Parathyroid adenoma (tissue), 2 donors: ENCODE results near the gene PTCHD4.

Experiments
- H2AFZ ChIP-seq: fragments of 300-600 bp; sonication (generic); one replicate; pipeline ENCODE4 v1.7.0; 2017; ENCODE audit warnings: antibody characterized with exemption, mild to moderate bottlenecking
- H3K27ac ChIP-seq: fragments of 300-600 bp; sonication (generic); one replicate; pipeline ENCODE4 v1.7.0; 2017
- H3K27me3 ChIP-seq: fragments of 300-600 bp; sonication (generic); one replicate; pipeline ENCODE4 v1.7.0; 2017; ENCODE audit warnings: low read length; ENCODE audit not compliant: control insufficient read depth, insufficient read depth
- H3K36me3 ChIP-seq: fragments of 300-600 bp; sonication (generic); one replicate; pipeline ENCODE4 v1.7.0; 2017; ENCODE audit warnings: low read length; ENCODE audit not compliant: control insufficient read depth, insufficient read depth
- H3K4me1 ChIP-seq: fragments of 300-600 bp; sonication (generic); one replicate; pipeline ENCODE4 v1.7.0; 2017; ENCODE audit warnings: control low read depth
- H3K4me2 ChIP-seq: fragments of 300-600 bp; sonication (generic); one replicate; pipeline ENCODE4 v1.7.0; 2017; ENCODE audit warnings: low read length
- H3K4me3 ChIP-seq: fragments of 300-600 bp; sonication (generic); one replicate; pipeline ENCODE4 v1.7.0; 2017; ENCODE audit warnings: low read depth, low read length
- H3K79me2 ChIP-seq: fragments of 300-600 bp; sonication (generic); one replicate; pipeline ENCODE4 v1.7.0; 2017; ENCODE audit warnings: control low read depth
- H3K9ac ChIP-seq: fragments of 300-600 bp; sonication (generic); one replicate; pipeline ENCODE4 v1.7.0; 2017; ENCODE audit warnings: mild to moderate bottlenecking
- H3K9me3 ChIP-seq: fragments of 300-600 bp; sonication (generic); one replicate; pipeline ENCODE4 v1.7.0; 2017; ENCODE audit warnings: low read length; ENCODE audit not compliant: control insufficient read depth
- CTCF ChIP-seq: fragments of 300-600 bp; sonication (generic); IDR thresholded peaks from one replicate; pipeline ENCODE4 v1.7.0; 2017; ENCODE audit warnings: antibody characterized with exemption, mild to moderate bottlenecking
- donor health status: primary hyperparathyroidism.

Gene PTCHD4

GRCh38 chr6:48090546-48090945 lies 20.5 kb downstream of the PTCHD4 start:
- Histone ChIP-seq H3K4me3 (no peak overlapping the region), H3K9ac (no peak overlapping the region), H2AFZ (no peak overlapping the region), H3K79me2 (no peaks in the 10 kb centered on the region), H3K27me3 (no peaks in the 10 kb centered on the region), H3K9me3 (no peaks in the 10 kb centered on the region), H3K4me1 (no peaks in the 10 kb centered on the region), H3K36me3 (no peaks in the 10 kb centered on the region), H3K27ac (no peak overlapping the region), H3K4me2 (no peak overlapping the region)
- no peak for TF ChIP-seq CTCF

- no peak for TF ChIP-seq CTCF
- Histone ChIP-seq H3K27me3 (no peaks in the 10 kb centered on the region), H3K9me3 (no peaks in the 10 kb centered on the region), H3K4me2 (no peak overlapping the region), H3K79me2 (no peaks in the 10 kb centered on the region), H3K4me1 (no peaks in the 10 kb centered on the region), H3K4me3 (no peak overlapping the region), H2AFZ (no peak overlapping the region), H3K9ac (no peak overlapping the region), H3K36me3 (no peaks in the 10 kb centered on the region), H3K27ac (no peak overlapping the region)
These were observed 23.5 kb downstream of the PTCHD4 start for GRCh38 chr6:48087448-48087847.

- Histone ChIP-seq H3K9ac (no peak overlapping the region), H3K4me1 (no peaks in the 10 kb centered on the region), H2AFZ (no peak overlapping the region), H3K4me2 (no peak overlapping the region), H3K9me3 (no peaks in the 10 kb centered on the region), H3K4me3 (no peak overlapping the region), H3K79me2 (no peaks in the 10 kb centered on the region), H3K27ac (no peak overlapping the region), H3K27me3 (no peaks in the 10 kb centered on the region), H3K36me3 (no peaks in the 10 kb centered on the region)
- TF ChIP-seq CTCF: no peak
These were observed 24.8 kb downstream of the PTCHD4 start for GRCh38 chr6:48086187-48086586.

GRCh38 chr6:48085131-48085741 lies 25.8 kb downstream of the PTCHD4 start:
- H3K9me3 ChIP-seq: no peaks in the 10 kb centered on the region
- H2AFZ ChIP-seq: no peak overlapping the region
- no peaks in the 10 kb centered on the region for H3K27me3 ChIP-seq
- H3K4me2 ChIP-seq: no peak overlapping the region
- no peak overlapping the region for H3K27ac ChIP-seq
- H3K9ac ChIP-seq: no peak overlapping the region
- H3K36me3 ChIP-seq: no peaks in the 10 kb centered on the region
- no peaks in the 10 kb centered on the region for H3K4me1 ChIP-seq
- no peaks in the 10 kb centered on the region for H3K79me2 ChIP-seq
- H3K4me3 ChIP-seq: no peak overlapping the region
- TF ChIP-seq CTCF: no peak

GRCh38 chr6:48084201-48084600 lies 26.8 kb downstream of the PTCHD4 start:
- Histone ChIP-seq H3K79me2 (no peaks in the 10 kb centered on the region), H2AFZ (no peak overlapping the region), H3K4me2 (no peak overlapping the region), H3K9ac (no peak overlapping the region), H3K36me3 (no peaks in the 10 kb centered on the region), H3K9me3 (no peaks in the 10 kb centered on the region), H3K4me3 (no peak overlapping the region), H3K27ac (no peak overlapping the region), H3K4me1 (no peaks in the 10 kb centered on the region), H3K27me3 (no peaks in the 10 kb centered on the region)
- no peak for TF ChIP-seq CTCF
